HG02642 (cell line): ENCODE results near the gene ARMH1.
"Not testable (repeated sequence)": the region's sequence is repeated elsewhere in the genome, so short reads cannot be mapped to it uniquely, and the experiment has no call there.

Experiments used
- ATAC-seq: cut with Tn5 transposase; IDR thresholded peaks from one replicate; pipeline ENCODE4 v1.9.1; 2021; ENCODE audit warnings: mild to moderate bottlenecking; ENCODE audit not compliant: unreplicated experiment, poor library complexity

Gene ARMH1

DNA sequence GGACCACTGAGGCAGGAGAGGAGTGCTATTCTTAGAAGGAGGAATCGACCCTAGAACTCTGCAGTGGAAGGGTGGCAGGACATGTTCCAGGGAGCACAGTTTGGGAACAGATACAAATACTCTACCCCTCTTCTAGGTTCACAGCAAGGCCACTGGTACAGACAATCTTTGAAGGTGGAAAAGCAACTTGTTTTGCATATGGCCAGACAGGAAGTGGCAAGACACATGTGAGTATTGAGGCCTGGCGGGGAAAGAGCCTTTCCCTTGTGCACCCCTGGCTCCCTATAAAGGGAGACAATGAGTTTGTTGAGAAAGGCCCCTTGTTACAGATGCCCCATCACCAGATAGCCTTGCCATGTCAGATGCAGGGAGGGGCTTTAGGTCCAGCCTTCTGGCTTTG is 82.9 kb downstream of the ARMH1 start:
- no peak for ATAC-seq

DNA sequence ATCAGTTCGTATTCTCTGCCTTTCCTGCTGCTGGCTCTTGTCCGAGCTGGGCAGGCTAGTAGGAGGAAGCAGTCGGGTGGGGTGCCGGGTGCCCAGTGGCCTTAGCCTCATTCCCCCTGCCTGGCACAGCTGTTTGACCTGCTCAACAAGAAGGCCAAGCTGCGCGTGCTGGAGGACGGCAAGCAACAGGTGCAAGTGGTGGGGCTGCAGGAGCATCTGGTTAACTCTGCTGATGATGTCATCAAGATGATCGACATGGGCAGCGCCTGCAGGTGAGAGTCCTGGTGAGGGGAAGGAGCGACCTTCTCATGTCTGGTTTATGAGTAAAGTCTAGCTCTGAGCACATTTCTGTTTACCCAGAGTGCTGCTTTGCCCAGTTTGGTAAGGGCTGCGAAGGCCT is 84.6 kb downstream of the ARMH1 start:
- ATAC-seq = no peak

DNA sequence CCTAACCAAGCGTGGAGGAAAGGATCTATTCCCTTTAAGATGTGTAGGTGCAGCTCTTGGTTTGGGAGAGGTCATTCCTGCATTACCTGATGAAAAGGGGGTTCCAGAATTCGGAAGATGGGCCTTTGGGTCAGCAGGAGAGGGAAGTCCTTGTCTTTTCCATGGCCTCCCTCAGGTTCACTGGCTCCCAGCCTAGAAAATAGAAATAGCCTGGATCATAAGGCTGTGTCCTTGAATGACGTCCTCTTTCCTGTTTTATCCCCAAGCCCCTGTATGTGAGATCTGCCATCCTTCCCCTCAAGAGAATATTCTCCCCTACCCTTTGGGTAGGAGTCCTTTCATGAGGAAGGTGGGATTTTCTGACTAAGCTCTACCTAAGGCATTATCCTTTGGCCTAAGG is 86.4 kb downstream of the ARMH1 start:
- ATAC-seq = no peak

DNA sequence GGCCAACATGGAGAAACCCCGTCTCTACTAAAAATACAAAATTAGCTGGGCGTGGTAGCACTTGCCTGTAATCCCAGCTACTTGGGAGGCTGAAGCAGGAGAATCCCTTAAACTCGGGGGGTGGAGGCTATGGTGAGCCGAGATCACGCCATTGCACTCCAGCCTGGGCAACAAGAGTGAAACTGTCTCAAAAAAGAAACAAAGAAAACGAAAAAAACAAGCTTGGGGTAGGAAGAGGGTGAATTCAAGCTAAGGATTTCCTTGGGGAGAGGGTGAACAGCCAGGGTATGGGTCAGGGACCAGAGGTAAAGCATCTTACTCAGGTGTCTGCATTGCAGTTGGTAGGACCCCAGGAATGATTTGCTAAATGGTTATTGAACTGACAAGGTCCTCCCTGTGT is 91.9 kb downstream of the ARMH1 start:
- ATAC-seq = not testable (repeated sequence)
